OCI-LY7 (cell line): ENCODE measurements around the gene TP53BP1. TPM values are rescaled to one million over a fixed set of nuclear protein-coding genes. Genes with fewer than 3 reads are reported as not detected.
A peak's percentile ranks its signal among the peaks of the same experiment; 100 is the strongest.

Experiments used
- BruUV-seq: library from RNA; stranded (reverse); fragments of 400-500 nt; replicated peaks from 2 replicates; lab custom pipeline; 2021; lab: Mats Ljungman, UMichigan
- CTCF ChIA-PET: fragments of 300-600 bp; sonication (Branson Sonifier 250); formaldehyde crosslinking; loops from one replicate; lab custom pipeline; 2022; ENCODE audit warnings: antibody characterized with exemption; ENCODE audit not compliant: unreplicated experiment; lab: Charles Lee
- POLR2A ChIA-PET: fragments of 300-600 bp; sonication (Branson Sonifier 250); formaldehyde crosslinking; loops from one replicate; lab custom pipeline; 2022; ENCODE audit warnings: antibody characterized with exemption; lab: Charles Lee
- DNase-seq: peaks from one replicate; pipeline ENCODE4 v3.0.0-alpha.2; 2015; ENCODE audit warnings: low spot score
- H2AFZ ChIP-seq: fragments of 200-600 bp; sonication (generic), shearing (Covaris generic); 2 replicates; pipeline ENCODE4 v1.6.1; 2014; ENCODE audit warnings: mild to moderate bottlenecking, antibody characterized with exemption, low read length, moderate library complexity
- H3K27ac ChIP-seq: fragments of 200-600 bp; sonication (generic); 2 replicates; pipeline ENCODE4 v1.5.1; 2014; ENCODE audit warnings: mixed run types, low read depth, mild to moderate bottlenecking, moderate library complexity, low read length, inconsistent platforms; ENCODE audit not compliant: poor library complexity, severe bottlenecking
- H3K36me3 ChIP-seq: fragments of 200-600 bp; sonication (generic); 2 replicates; pipeline ENCODE4 v1.6.1; 2014; ENCODE audit warnings: mild to moderate bottlenecking, antibody characterized with exemption, low read length, moderate library complexity, mixed read lengths; ENCODE audit not compliant: insufficient read depth
- H3K4me1 ChIP-seq: fragments of 200-600 bp; sonication (generic); 2 replicates; pipeline ENCODE4 v1.5.1; 2014; ENCODE audit warnings: mild to moderate bottlenecking, low read length; ENCODE audit not compliant: insufficient read depth, poor library complexity, severe bottlenecking
- H3K4me2 ChIP-seq: fragments of 200-600 bp; sonication (generic); 2 replicates; pipeline ENCODE4 v1.6.1; 2014; ENCODE audit warnings: mild to moderate bottlenecking, low read length
- H3K4me3 ChIP-seq: fragments of 200-600 bp; sonication (generic); 2 replicates; pipeline ENCODE4 v1.5.1; 2014; ENCODE audit warnings: mild to moderate bottlenecking, low read depth, low read length; ENCODE audit not compliant: poor library complexity, severe bottlenecking
- H3K79me2 ChIP-seq: fragments of 200-600 bp; sonication (generic); 2 replicates; pipeline ENCODE4 v1.6.1; 2016; ENCODE audit warnings: low read depth, mild to moderate bottlenecking, low read length, moderate library complexity, mixed read lengths; ENCODE audit not compliant: insufficient read depth
- H3K9me2 ChIP-seq: fragments of 200-600 bp; sonication (generic); 2 replicates; pipeline ENCODE4 v1.6.1; 2016; ENCODE audit warnings: mild to moderate bottlenecking, low read length, mixed read lengths; ENCODE audit not compliant: insufficient read depth
- H3K9me3 ChIP-seq: fragments of 200-600 bp; sonication (generic); 2 replicates; pipeline ENCODE4 v1.6.1; 2014; ENCODE audit warnings: mild to moderate bottlenecking, mixed run types, low read length, mixed read lengths
- H4K20me1 ChIP-seq: fragments of 200-600 bp; sonication (generic); 2 replicates; pipeline ENCODE4 v1.6.1; 2014; ENCODE audit warnings: mild to moderate bottlenecking, antibody characterized with exemption, low read length, moderate library complexity, mixed read lengths; ENCODE audit not compliant: insufficient read depth
- CTCF ChIP-seq: fragments of 200-600 bp; sonication (generic); conservative IDR thresholded peaks from 2 replicates; pipeline ENCODE4 v1.5.1; 2014; ENCODE audit warnings: mild to moderate bottlenecking, antibody characterized with exemption, low read length, moderate library complexity, mixed read lengths
- EZH2phosphoT487 ChIP-seq: fragments of 200-600 bp; sonication (generic); IDR thresholded peaks from 2 replicates; pipeline ENCODE4 v1.6.1; 2018; ENCODE audit warnings: low read depth, borderline replicate concordance, mild to moderate bottlenecking, mixed run types, antibody characterized with exemption, low read length, moderate library complexity, mixed read lengths
- intact Hi-C: fragments of 100-400 bp; cut with micrococcal nuclease; formaldehyde crosslinking; loops from one replicate; pipeline ENCODE4 v1.10.0; 2022; ENCODE audit not compliant: unreplicated experiment
- total RNA-seq, 2 experiments: library from RNA; depleted of rRNA in 1 of 2; stranded (reverse); fragments of >200 nt in 1 of 2; shearing (Covaris generic) in 1 of 2; gene quantifications; 2 replicates each; pipeline ENCODE4 v1.2.3, GENCODE V29; 2014 to 2022

The TP53BP1 gene
- total RNA-seq, 2 experiments from 2014 or later, result 51.8 to 69.3 TPM

- POLR2A ChIA-PET, result no interaction called here
- no peaks in the 10 kb centered on the region for H3K4me1 ChIP-seq
- H3K36me3 ChIP-seq, result peaks cover 95% of the 10 kb centered on the region
- no peaks in the 10 kb centered on the region for H3K9me2 ChIP-seq
- BruUV-seq, result no TSS peak
- H3K4me3 ChIP-seq, result no peak overlapping the region
- H3K79me2 ChIP-seq, result no peaks in the 10 kb centered on the region
- no peak overlapping the region for H3K4me2 ChIP-seq
- H2AFZ ChIP-seq, result no peak overlapping the region
- TF ChIP-seq CTCF, result no peak
- CTCF ChIA-PET, result no interaction called here
- intact Hi-C loops, result no loop called here
- DNase-seq, result no peak
- H3K9me3 ChIP-seq, result no peaks in the 10 kb centered on the region
- no peak overlapping the region for H3K27ac ChIP-seq
- no peaks in the 10 kb centered on the region for H4K20me1 ChIP-seq
Measured at GRCh38 chr15:43420876-43421275, 72.1 kb downstream of the TP53BP1 start.

GRCh38 chr15:43420435-43420834, 72.5 kb downstream of the TP53BP1 start:
- no peaks in the 10 kb centered on the region for H3K9me2 ChIP-seq
- no peak overlapping the region for H3K4me3 ChIP-seq
- no peak overlapping the region for H2AFZ ChIP-seq
- H3K9me3 ChIP-seq, result no peaks in the 10 kb centered on the region
- BruUV-seq, result TSS peak; percentile 14
- ChIA-PET POLR2A (interaction anchor here (1.5 kb wide), 1 partner anchor 24 kb away, joined by 7 read pairs; no protein-coding TSS in a partner anchor), CTCF (no interaction called here)
- intact Hi-C loops, result no loop called here
- H3K79me2 ChIP-seq, result no peaks in the 10 kb centered on the region
- no peaks in the 10 kb centered on the region for H4K20me1 ChIP-seq
- H3K36me3 ChIP-seq, result peaks cover 95% of the 10 kb centered on the region
- H3K27ac ChIP-seq, result no peak overlapping the region
- H3K4me2 ChIP-seq, result no peak overlapping the region
- H3K4me1 ChIP-seq, result no peaks in the 10 kb centered on the region
- DNase-seq, result no peak
- TF ChIP-seq CTCF (no peak), EZH2phosphoT487 (no peak)

GRCh38 chr15:43414196-43414595, 78.8 kb downstream of the TP53BP1 start:
- Histone ChIP-seq H4K20me1 (no peaks in the 10 kb centered on the region), H2AFZ (no peak overlapping the region), H3K9me2 (no peaks in the 10 kb centered on the region), H3K4me1 (no peaks in the 10 kb centered on the region), H3K9me3 (no peaks in the 10 kb centered on the region), H3K4me3 (no peak overlapping the region), H3K27ac (no peak overlapping the region), H3K4me2 (no peak overlapping the region), H3K36me3 (peaks cover 95% of the 10 kb centered on the region), H3K79me2 (no peaks in the 10 kb centered on the region)
- DNase-seq, result no peak
- ChIA-PET CTCF (no interaction called here), POLR2A (no interaction called here)
- BruUV-seq, result no TSS peak
- TF ChIP-seq CTCF, result no peak
- no peak for TF ChIP-seq EZH2phosphoT487
- intact Hi-C loops, result no loop called here
